OCI-LY1 (cell line): ENCODE data around the gene CYFIP1.

Experiments used
- H2AFZ ChIP-seq: fragments of 200-600 bp; sonication (generic), shearing (Covaris generic); 2 replicates; pipeline ENCODE4 v1.6.0; 2014; ENCODE audit warnings: antibody characterized with exemption, mild to moderate bottlenecking, low read length
- H3F3A ChIP-seq: fragments of 200-600 bp; sonication (generic), shearing (Covaris generic); 2 replicates; pipeline ENCODE4 v1.6.0; 2014; ENCODE audit warnings: mild to moderate bottlenecking, antibody characterized with exemption, low read length, moderate library complexity; ENCODE audit not compliant: insufficient read depth
- H3K27ac ChIP-seq: fragments of 200-600 bp; sonication (generic); 2 replicates; pipeline ENCODE4 v1.5.1; 2014; ENCODE audit warnings: low read length, mixed run types, mild to moderate bottlenecking, low read depth; ENCODE audit not compliant: poor library complexity, severe bottlenecking
- H3K27me3 ChIP-seq: fragments of 200-600 bp; sonication (generic); 2 replicates; pipeline ENCODE4 v1.6.0; 2014; ENCODE audit warnings: antibody characterized with exemption, mild to moderate bottlenecking, low read length, moderate library complexity; ENCODE audit not compliant: insufficient read depth
- H3K36me3 ChIP-seq: fragments of 200-600 bp; sonication (generic); 2 replicates; pipeline ENCODE4 v1.6.1; 2014; ENCODE audit warnings: mild to moderate bottlenecking, antibody characterized with exemption, low read length, moderate library complexity, mixed read lengths; ENCODE audit not compliant: insufficient read depth
- H3K4me1 ChIP-seq: fragments of 200-600 bp; sonication (generic); 2 replicates; pipeline ENCODE4 v1.5.1; 2014; ENCODE audit warnings: mild to moderate bottlenecking, low read length, moderate library complexity; ENCODE audit not compliant: insufficient read depth, severe bottlenecking
- H3K4me2 ChIP-seq: fragments of 200-600 bp; sonication (generic), shearing (Covaris generic); 2 replicates; pipeline ENCODE4 v1.6.1; 2014; ENCODE audit warnings: low read length
- H3K4me3 ChIP-seq: fragments of 200-600 bp; sonication (generic); 2 replicates; pipeline ENCODE4 v1.5.1; 2014; ENCODE audit warnings: low read length, low read depth, mild to moderate bottlenecking, mixed read lengths; ENCODE audit not compliant: poor library complexity, severe bottlenecking
- H3K79me2 ChIP-seq: fragments of 200-600 bp; shearing (Covaris generic); 2 replicates; pipeline ENCODE4 v1.6.1; 2016; ENCODE audit warnings: mixed run types, low read length, mixed read lengths; ENCODE audit not compliant: insufficient read depth
- H3K9ac ChIP-seq: fragments of 200-600 bp; sonication (generic), shearing (Covaris generic); 2 replicates; pipeline ENCODE4 v1.6.1; 2014; ENCODE audit warnings: mild to moderate bottlenecking, low read length, mixed read lengths
- H3K9me2 ChIP-seq: fragments of 200-600 bp; sonication (generic), shearing (Covaris generic); 2 replicates; pipeline ENCODE4 v1.6.1; 2014; ENCODE audit warnings: low read depth, mild to moderate bottlenecking, low read length, mixed read lengths
- H3K9me3 ChIP-seq: fragments of 200-600 bp; shearing (Covaris generic); 2 replicates; pipeline ENCODE4 v1.6.1; 2014; ENCODE audit warnings: low read length, mixed read lengths
- H4K20me1 ChIP-seq: fragments of 200-600 bp; sonication (generic), shearing (Covaris generic); 2 replicates; pipeline ENCODE4 v1.6.0; 2016; ENCODE audit warnings: mild to moderate bottlenecking, low read length; ENCODE audit not compliant: insufficient read depth
- EZH2 ChIP-seq: fragments of 200-600 bp; sonication (generic), shearing (Covaris generic); IDR thresholded peaks from 2 replicates; pipeline ENCODE4 v1.8.0; 2017; ENCODE audit warnings: borderline replicate concordance, mixed run types, mild to moderate bottlenecking, antibody characterized with exemption, low read length, moderate library complexity, mixed read lengths
- TF ChIP-seq, protein P1 (sequence below): fragments of 200-600 bp; sonication (generic), shearing (Covaris generic); IDR thresholded peaks from 2 replicates; pipeline ENCODE4 v1.5.1; 2017; ENCODE audit warnings: mild to moderate bottlenecking, antibody characterized with exemption, low read length, moderate library complexity, mixed read lengths

Gene CYFIP1

GRCh38 chr15:22915866-22916515 is 64.2 kb downstream of the CYFIP1 start:
- no peak overlapping the region for H3K4me3 ChIP-seq

GRCh38 chr15:22913646-22914380 is 66.4 kb downstream of the CYFIP1 start:
- H3K4me2 ChIP-seq, result no peak overlapping the region
- no peak overlapping the region for H3K4me3 ChIP-seq
- H3K9ac ChIP-seq, result no peak overlapping the region
- TF ChIP-seq EZH2, result no peak
- TF ChIP-seq, protein P1, sequence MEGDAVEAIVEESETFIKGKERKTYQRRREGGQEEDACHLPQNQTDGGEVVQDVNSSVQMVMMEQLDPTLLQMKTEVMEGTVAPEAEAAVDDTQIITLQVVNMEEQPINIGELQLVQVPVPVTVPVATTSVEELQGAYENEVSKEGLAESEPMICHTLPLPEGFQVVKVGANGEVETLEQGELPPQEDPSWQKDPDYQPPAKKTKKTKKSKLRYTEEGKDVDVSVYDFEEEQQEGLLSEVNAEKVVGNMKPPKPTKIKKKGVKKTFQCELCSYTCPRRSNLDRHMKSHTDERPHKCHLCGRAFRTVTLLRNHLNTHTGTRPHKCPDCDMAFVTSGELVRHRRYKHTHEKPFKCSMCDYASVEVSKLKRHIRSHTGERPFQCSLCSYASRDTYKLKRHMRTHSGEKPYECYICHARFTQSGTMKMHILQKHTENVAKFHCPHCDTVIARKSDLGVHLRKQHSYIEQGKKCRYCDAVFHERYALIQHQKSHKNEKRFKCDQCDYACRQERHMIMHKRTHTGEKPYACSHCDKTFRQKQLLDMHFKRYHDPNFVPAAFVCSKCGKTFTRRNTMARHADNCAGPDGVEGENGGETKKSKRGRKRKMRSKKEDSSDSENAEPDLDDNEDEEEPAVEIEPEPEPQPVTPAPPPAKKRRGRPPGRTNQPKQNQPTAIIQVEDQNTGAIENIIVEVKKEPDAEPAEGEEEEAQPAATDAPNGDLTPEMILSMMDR, result no peak
- H3K27ac ChIP-seq, result no peak overlapping the region
- no peak overlapping the region for H2AFZ ChIP-seq
- H3K79me2 ChIP-seq, result no peaks in the 10 kb centered on the region
- no peaks in the 10 kb centered on the region for H3K27me3 ChIP-seq
- no peaks in the 10 kb centered on the region for H3F3A ChIP-seq
- H3K4me1 ChIP-seq, result no peaks in the 10 kb centered on the region
- H3K9me2 ChIP-seq, result no peaks in the 10 kb centered on the region
- no peaks in the 10 kb centered on the region for H3K9me3 ChIP-seq
- no peaks in the 10 kb centered on the region for H3K36me3 ChIP-seq
- H4K20me1 ChIP-seq, result no peaks in the 10 kb centered on the region

More at GRCh38 chr15:22915866-22916515, 64.2 kb downstream of the CYFIP1 start:
- no peaks in the 10 kb centered on the region for H3K9me2 ChIP-seq
- H3K4me1 ChIP-seq, result no peaks in the 10 kb centered on the region
- H3K79me2 ChIP-seq, result no peaks in the 10 kb centered on the region
- TF ChIP-seq, protein P1, result no peak
- no peak for TF ChIP-seq EZH2
- no peaks in the 10 kb centered on the region for H3F3A ChIP-seq
- H3K4me2 ChIP-seq, result no peak overlapping the region
- no peaks in the 10 kb centered on the region for H3K27me3 ChIP-seq
- H3K9me3 ChIP-seq, result no peaks in the 10 kb centered on the region
- H3K9ac ChIP-seq, result no peak overlapping the region
- H3K36me3 ChIP-seq, result no peaks in the 10 kb centered on the region
- H3K27ac ChIP-seq, result no peak overlapping the region
- no peak overlapping the region for H2AFZ ChIP-seq
- no peaks in the 10 kb centered on the region for H4K20me1 ChIP-seq

DNA sequence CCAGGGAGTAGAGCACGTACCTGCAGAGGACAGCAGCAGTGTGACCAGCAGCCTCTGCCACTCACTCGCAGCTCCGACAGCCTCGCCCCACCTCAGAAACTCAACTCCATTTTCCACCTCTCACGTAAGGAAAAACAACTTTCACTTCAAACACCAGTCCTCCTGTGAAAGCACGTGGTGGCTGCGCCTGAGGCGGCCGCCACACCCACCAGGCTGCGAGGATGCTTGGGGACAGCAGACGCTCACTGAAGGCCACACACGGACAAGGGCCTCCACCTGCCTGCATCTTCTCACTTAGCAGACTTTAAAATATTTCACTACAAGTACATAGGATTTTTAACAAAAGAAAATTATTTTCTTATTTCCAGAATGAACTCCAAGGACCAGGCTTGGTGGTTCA is 67.9 kb downstream of the CYFIP1 start:
- Histone ChIP-seq H3K27me3 (no peaks in the 10 kb centered on the region), H3K36me3 (no peaks in the 10 kb centered on the region), H2AFZ (no peak overlapping the region), H3K9ac (no peak overlapping the region), H3K9me3 (no peaks in the 10 kb centered on the region), H3K4me3 (no peak overlapping the region), H4K20me1 (no peaks in the 10 kb centered on the region), H3K9me2 (no peaks in the 10 kb centered on the region), H3K4me1 (no peaks in the 10 kb centered on the region), H3K27ac (no peak overlapping the region), H3K4me2 (no peak overlapping the region), H3K79me2 (no peaks in the 10 kb centered on the region), H3F3A (no peaks in the 10 kb centered on the region)
- no peak for TF ChIP-seq EZH2
- TF ChIP-seq, protein P1, result no peak
